ENCODE data around the gene WWOX.

DNA sequence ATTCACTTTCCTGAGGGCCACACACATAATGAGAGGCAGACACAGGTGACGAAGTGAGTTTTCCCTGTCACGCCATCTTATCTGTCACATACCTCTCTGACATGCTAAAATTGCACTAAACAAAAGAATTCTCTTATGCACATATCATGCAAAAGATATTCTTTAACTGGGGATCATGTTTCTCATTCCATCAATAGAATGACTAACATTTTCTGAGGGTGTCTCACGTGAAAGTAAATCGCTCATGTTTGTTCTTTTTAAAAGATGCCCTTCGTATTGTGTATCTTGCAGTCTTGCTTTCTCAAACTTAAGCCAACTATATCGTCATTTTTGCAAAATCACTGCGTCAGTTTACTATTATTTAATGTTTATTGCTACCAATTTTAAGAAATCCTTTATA, 306.4 kb downstream of the WWOX start:
- TF ChIP-seq, protein P1, sequence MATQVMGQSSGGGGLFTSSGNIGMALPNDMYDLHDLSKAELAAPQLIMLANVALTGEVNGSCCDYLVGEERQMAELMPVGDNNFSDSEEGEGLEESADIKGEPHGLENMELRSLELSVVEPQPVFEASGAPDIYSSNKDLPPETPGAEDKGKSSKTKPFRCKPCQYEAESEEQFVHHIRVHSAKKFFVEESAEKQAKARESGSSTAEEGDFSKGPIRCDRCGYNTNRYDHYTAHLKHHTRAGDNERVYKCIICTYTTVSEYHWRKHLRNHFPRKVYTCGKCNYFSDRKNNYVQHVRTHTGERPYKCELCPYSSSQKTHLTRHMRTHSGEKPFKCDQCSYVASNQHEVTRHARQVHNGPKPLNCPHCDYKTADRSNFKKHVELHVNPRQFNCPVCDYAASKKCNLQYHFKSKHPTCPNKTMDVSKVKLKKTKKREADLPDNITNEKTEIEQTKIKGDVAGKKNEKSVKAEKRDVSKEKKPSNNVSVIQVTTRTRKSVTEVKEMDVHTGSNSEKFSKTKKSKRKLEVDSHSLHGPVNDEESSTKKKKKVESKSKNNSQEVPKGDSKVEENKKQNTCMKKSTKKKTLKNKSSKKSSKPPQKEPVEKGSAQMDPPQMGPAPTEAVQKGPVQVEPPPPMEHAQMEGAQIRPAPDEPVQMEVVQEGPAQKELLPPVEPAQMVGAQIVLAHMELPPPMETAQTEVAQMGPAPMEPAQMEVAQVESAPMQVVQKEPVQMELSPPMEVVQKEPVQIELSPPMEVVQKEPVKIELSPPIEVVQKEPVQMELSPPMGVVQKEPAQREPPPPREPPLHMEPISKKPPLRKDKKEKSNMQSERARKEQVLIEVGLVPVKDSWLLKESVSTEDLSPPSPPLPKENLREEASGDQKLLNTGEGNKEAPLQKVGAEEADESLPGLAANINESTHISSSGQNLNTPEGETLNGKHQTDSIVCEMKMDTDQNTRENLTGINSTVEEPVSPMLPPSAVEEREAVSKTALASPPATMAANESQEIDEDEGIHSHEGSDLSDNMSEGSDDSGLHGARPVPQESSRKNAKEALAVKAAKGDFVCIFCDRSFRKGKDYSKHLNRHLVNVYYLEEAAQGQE (IDR thresholded peaks at IDR 0.05; ENCODE audit: insufficient read depth in 1 of 2, low read depth in 2 of 2, low read length in 2 of 2): no peak
- TF ChIP-seq POLR2AphosphoS5 (IDR thresholded peaks at IDR 0.05; ENCODE audit: low read depth, low read length) (no peak), TAF1 (IDR thresholded peaks at IDR 0.05; ENCODE audit: borderline replicate concordance, insufficient read depth, low read length) (no peak), SIN3A (IDR thresholded peaks at IDR 0.05; ENCODE audit: borderline replicate concordance, insufficient read depth, low read length) (no peak), FOXP2 (optimal IDR thresholded peaks at IDR 0.05; ENCODE audit: borderline replicate concordance, extremely low read depth, extremely low read length, insufficient read depth) (no peak)
